B cell (primary cell): ENCODE results near the gene SUPT7L. TPM values are rescaled to one million over a fixed set of nuclear protein-coding genes. Genes with fewer than 3 reads are reported as not detected.
A peak's percentile ranks its signal among the peaks of the same experiment; 100 is the strongest.

Experiments
- ATAC-seq: fragments of 200-7000 bp; cut with Tn5 transposase; one replicate; pipeline ENCODE4 v1.10.0; 2021; ENCODE audit warnings: low read depth, mild to moderate bottlenecking, moderate number of reproducible peaks, moderate library complexity
- CTCF ChIA-PET: fragments of 350-600 bp; sonication (Branson Sonifier 250); formaldehyde crosslinking; loops from one replicate; lab custom pipeline; 2021; ENCODE audit warnings: antibody characterized with exemption, inconsistent platforms; lab: Charles Lee
- POLR2A ChIA-PET: fragments of 350-600 bp; sonication (Branson Sonifier 250); formaldehyde crosslinking; loops from one replicate; lab custom pipeline; 2021; ENCODE audit warnings: antibody characterized with exemption; lab: Charles Lee
- DNase-seq: peaks from one replicate; pipeline ENCODE4 v3.0.0; 2013
- H2AFZ ChIP-seq: 2 replicates; pipeline ENCODE4 v1.6.1; 2012; ENCODE audit warnings: mild to moderate bottlenecking, low read depth, low read length; ENCODE audit not compliant: insufficient read depth, poor library complexity, severe bottlenecking
- H3K27ac ChIP-seq, 2 donors: 1 replicate in 1 of 2; 2 replicates in 1 of 2; pipeline ENCODE4 v1.5.1; 2012 to 2013; ENCODE audit warnings: low read length in 2 of 2, mild to moderate bottlenecking in 2 of 2, moderate library complexity in 1 of 2
- H3K27me3 ChIP-seq, 4 experiments: fragments of 200-600 bp in 1 of 4; sonication (generic) in 1 of 4; replicated peaks in 1 of 4; 1 replicate in 2 of 4; 2 replicates in 2 of 4; pipeline versions ENCODE4 v1.6.1 to v1.7.0; 2013 to 2016; ENCODE audit warnings: low read length in 3 of 4, mild to moderate bottlenecking in 2 of 4, mixed read lengths in 1 of 4, moderate library complexity in 1 of 4; ENCODE audit not compliant: insufficient read depth in 4 of 4, control insufficient read depth in 3 of 4; ENCODE audit errors: control extremely low read depth in 1 of 4
- H3K36me3 ChIP-seq, 2 experiments: replicated peaks in 1 of 2; 1 replicate in 1 of 2; 2 replicates in 1 of 2; pipeline versions ENCODE4 v1.6.1 to v1.7.1; 2013; ENCODE audit warnings: low read length in 1 of 2; ENCODE audit not compliant: insufficient read depth in 2 of 2, control insufficient read depth in 1 of 2; ENCODE audit errors: control extremely low read depth in 1 of 2, extremely low read depth in 1 of 2
- H3K4me1 ChIP-seq, 2 donors: fragments of 200-600 bp in 1 of 2; sonication (generic) in 1 of 2; 1 replicate in 1 of 2; 2 replicates in 1 of 2; pipeline versions ENCODE4 v1.5.1 to v1.6.1; 2013 to 2017; ENCODE audit warnings: low read length in 2 of 2; ENCODE audit not compliant: control insufficient read depth in 2 of 2, insufficient read depth in 2 of 2
- H3K4me2 ChIP-seq: replicated peaks from 2 replicates; pipeline ENCODE3; 2012; ENCODE audit warnings: mild to moderate bottlenecking, low read depth, low read length; ENCODE audit not compliant: poor library complexity, severe bottlenecking
- H3K4me3 ChIP-seq, 5 experiments: fragments of 200-600 bp in 1 of 5; sonication (generic) in 1 of 5; 1 replicate in 3 of 5; 2 replicates in 2 of 5; pipeline versions ENCODE4 v1.5.1 to v1.7.0; 2011 to 2016; ENCODE audit warnings: low read length in 4 of 5, mild to moderate bottlenecking in 4 of 5, low read depth in 2 of 5, control low read depth in 1 of 5, moderate library complexity in 1 of 5; ENCODE audit not compliant: insufficient read depth in 1 of 5; ENCODE audit errors: control extremely low read depth in 1 of 5, extremely low read depth in 1 of 5
- H3K79me2 ChIP-seq: fragments of 200-600 bp; sonication (generic); one replicate; pipeline ENCODE4 v1.6.0; 2016; ENCODE audit warnings: low read length; ENCODE audit not compliant: control insufficient read depth, insufficient read depth
- H3K9ac ChIP-seq: fragments of 200-600 bp; sonication (generic); 2 replicates; pipeline ENCODE4 v1.6.1; 2017; ENCODE audit warnings: mild to moderate bottlenecking, low read length, moderate library complexity
- H3K9me3 ChIP-seq, 3 donors: one replicate each; pipeline versions ENCODE4 v1.6.1 to v1.7.1; 2013; ENCODE audit warnings: low read length in 2 of 3; ENCODE audit not compliant: control insufficient read depth in 2 of 3, insufficient read depth in 1 of 3; ENCODE audit errors: control extremely low read depth in 1 of 3
- H4K20me1 ChIP-seq: 2 replicates; pipeline ENCODE4 v1.6.0; 2012; ENCODE audit warnings: mild to moderate bottlenecking, low read length; ENCODE audit not compliant: insufficient read depth, control insufficient read depth, poor library complexity, severe bottlenecking
- H3K27ac Mint-ChIP-seq: one replicate; pipeline ENCODE4 v1.8.0; 2021; ENCODE audit warnings: mixed read lengths
- H3K27me3 Mint-ChIP-seq: one replicate; pipeline ENCODE4 v1.8.0; 2021; ENCODE audit warnings: mixed read lengths
- H3K4me1 Mint-ChIP-seq: one replicate; pipeline ENCODE4 v1.8.0; 2021; ENCODE audit warnings: mixed read lengths
- H3K4me3 Mint-ChIP-seq: one replicate; pipeline ENCODE4 v1.8.0; 2021; ENCODE audit warnings: mixed read lengths
- H3K9me3 Mint-ChIP-seq: one replicate; pipeline ENCODE4 v1.8.0; 2022; ENCODE audit warnings: mixed read lengths; ENCODE audit not compliant: insufficient read depth
- WGBS: methylation state at CpG from one replicate; pipeline ENCODE4 v1.1.5; 2013; ENCODE audit warnings: missing lambda C conversion rate; ENCODE audit not compliant: insufficient coverage; 5-methylcytosine and 5-hydroxymethylcytosine counted together
- intact Hi-C: fragments of 100-400 bp; cut with micrococcal nuclease; formaldehyde crosslinking; loops from one replicate; pipeline ENCODE4 v1.10.0; 2022
- polyA plus RNA-seq: library from polyadenylated mRNA; depleted of rRNA; stranded (reverse); fragments of >200 nt; gene quantifications from 2 replicates; pipeline ENCODE4 v1.2.3, GENCODE V29; 2012
- total RNA-seq, 2 donors: library from RNA; stranded (reverse); fragments of 120-200 nt in 1 of 2; gene quantifications; 1 replicate in 1 of 2; 2 replicates in 1 of 2; pipeline versions ENCODE4 v1.2.3 to v1.2.4, GENCODE V29; 2013 to 2022
- TF ChIP-seq, protein P1 (sequence below): fragments of 200-600 bp; IDR thresholded peaks from one replicate; pipeline ENCODE4 v1.8.0; 2022; ENCODE audit warnings: antibody characterized with exemption, mild to moderate bottlenecking

The SUPT7L gene
- total and polyA plus RNA-seq, 2 donors (not counting 1 experiment from before 2014, with no cell fraction given): 40.2 to 42.4 TPM

DNA sequence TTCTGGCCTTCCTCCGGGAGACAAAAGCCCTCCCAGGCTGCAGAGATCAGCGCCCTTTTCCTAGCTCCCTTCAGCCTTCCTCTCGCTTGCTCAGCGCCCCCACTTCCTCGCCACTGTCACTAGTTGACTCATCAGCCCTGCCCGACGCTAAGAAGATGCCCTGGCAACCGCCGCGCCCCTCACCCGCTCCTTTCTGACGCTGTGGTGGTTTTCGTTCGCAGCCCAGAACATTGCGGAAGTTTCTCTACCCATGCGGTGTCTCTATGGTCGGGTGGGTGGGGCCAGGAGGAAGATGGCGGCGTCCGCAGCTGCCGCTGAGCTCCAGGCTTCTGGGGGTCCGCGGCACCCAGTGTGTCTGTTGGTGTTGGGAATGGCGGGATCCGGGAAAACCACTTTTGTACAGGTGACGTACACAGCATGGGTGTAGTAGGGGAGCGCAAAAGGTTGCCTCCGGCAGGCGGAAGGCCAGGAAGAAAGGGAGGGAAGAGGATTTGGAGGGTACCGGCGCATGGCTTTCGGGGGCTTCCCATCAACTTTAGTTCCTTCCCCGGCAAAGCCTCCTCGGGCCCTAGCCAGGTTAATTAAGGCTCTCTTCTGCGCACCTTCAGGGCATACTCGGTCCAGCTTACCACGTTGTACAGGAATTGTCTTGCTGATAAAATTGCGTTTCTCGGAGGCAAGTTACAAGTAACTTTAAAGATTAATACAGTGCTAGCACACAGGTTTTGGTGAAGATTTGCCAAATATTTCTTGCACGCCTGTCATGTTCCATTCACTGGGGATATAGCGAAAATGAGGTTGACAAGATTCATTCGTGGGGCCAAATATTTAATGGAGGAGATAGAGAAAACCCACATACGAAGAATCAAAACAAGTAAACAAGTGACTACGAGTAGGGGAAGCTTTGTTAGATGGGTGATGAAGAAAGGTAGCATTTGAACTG lies 34.4 kb downstream of the SUPT7L start, which contains the start of the genes CCDC121 and GPN1:
TSS of gene CCDC121 (minus strand) at position 246 of the 943 bp plus-strand sequence. CDS start 1,213 bp downstream, outside the sequence.
TSS of gene GPN1 (plus strand) at position 284 of the 943 bp plus-strand sequence. CDS start at position 293, 9 bp downstream.
- no peaks in the 10 kb centered on the region for H3K27me3 Mint-ChIP-seq
- DNase-seq (peak; percentile 94), ATAC-seq (peak; percentile 100)
- intact Hi-C loops: loop anchor here (1.0 to 5.0 kb wide), 8 partner anchors 34 to 258 kb away; partner anchors contain the start of genes EIF2B4, IFT172, NRBP1 and PPM1G
- ChIA-PET POLR2A (interaction anchor here (0.6 to 1.6 kb wide), 6 partner anchors 35 to 548 kb away, joined by 3 to 6 read pairs (median 4); partner anchors contain the start of genes PPM1G, SLC4A1AP, SUPT7L and ZNF512), CTCF (interaction anchor here (1.1 kb wide), 2 partner anchors 326 to 558 kb away, joined by 3 read pairs; partner anchors contain the start of gene OST4)
- H3K4me1 ChIP-seq: peaks cover 10 to 17% of the 10 kb centered on the region in 2 donors
- peak within 1 kb of the TSS; percentile 88 for H2AFZ ChIP-seq
- H3K27ac Mint-ChIP-seq: peak within 1 kb of the TSS; percentile 51
- peaks cover 0 to 30% of the 10 kb centered on the region in 2 experiments for H3K36me3 ChIP-seq
- no peaks in the 10 kb centered on the region for H3K27me3 ChIP-seq
- TF ChIP-seq, protein P1, sequence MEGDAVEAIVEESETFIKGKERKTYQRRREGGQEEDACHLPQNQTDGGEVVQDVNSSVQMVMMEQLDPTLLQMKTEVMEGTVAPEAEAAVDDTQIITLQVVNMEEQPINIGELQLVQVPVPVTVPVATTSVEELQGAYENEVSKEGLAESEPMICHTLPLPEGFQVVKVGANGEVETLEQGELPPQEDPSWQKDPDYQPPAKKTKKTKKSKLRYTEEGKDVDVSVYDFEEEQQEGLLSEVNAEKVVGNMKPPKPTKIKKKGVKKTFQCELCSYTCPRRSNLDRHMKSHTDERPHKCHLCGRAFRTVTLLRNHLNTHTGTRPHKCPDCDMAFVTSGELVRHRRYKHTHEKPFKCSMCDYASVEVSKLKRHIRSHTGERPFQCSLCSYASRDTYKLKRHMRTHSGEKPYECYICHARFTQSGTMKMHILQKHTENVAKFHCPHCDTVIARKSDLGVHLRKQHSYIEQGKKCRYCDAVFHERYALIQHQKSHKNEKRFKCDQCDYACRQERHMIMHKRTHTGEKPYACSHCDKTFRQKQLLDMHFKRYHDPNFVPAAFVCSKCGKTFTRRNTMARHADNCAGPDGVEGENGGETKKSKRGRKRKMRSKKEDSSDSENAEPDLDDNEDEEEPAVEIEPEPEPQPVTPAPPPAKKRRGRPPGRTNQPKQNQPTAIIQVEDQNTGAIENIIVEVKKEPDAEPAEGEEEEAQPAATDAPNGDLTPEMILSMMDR: no peak
- peaks cover 29% of the 10 kb centered on the region for H3K79me2 ChIP-seq
- no peaks in the 10 kb centered on the region for H3K9me3 ChIP-seq
- peak within 1 kb of the TSS; percentile 70 to 83 for H3K27ac ChIP-seq
- peak within 1 kb of the TSS; percentile 83 to 98 (median 91) for H3K4me3 ChIP-seq
- no peaks in the 10 kb centered on the region for H4K20me1 ChIP-seq
- WGBS: under 1% methylated on average over 34 of the region's 44 CpGs
- no peak within 1 kb of the TSS for H3K4me3 Mint-ChIP-seq
- peak within 1 kb of the TSS; percentile 78 for H3K4me2 ChIP-seq
- H3K4me1 Mint-ChIP-seq: peaks cover 24% of the 10 kb centered on the region
- H3K9me3 Mint-ChIP-seq: no peaks in the 10 kb centered on the region
- peak within 1 kb of the TSS; percentile 83 for H3K9ac ChIP-seq
